ENCODE measurements around the gene APRT. TPM values are rescaled to one million over a fixed set of nuclear protein-coding genes. Genes with fewer than 3 reads are reported as not detected.

APRT gene
- total and polyA plus RNA-seq, 9 of the 15 experiments (the other 6 are each of a cell fraction or from before 2014, with no cell fraction given), result 41.7 to 409 (median 146) TPM

DNA sequence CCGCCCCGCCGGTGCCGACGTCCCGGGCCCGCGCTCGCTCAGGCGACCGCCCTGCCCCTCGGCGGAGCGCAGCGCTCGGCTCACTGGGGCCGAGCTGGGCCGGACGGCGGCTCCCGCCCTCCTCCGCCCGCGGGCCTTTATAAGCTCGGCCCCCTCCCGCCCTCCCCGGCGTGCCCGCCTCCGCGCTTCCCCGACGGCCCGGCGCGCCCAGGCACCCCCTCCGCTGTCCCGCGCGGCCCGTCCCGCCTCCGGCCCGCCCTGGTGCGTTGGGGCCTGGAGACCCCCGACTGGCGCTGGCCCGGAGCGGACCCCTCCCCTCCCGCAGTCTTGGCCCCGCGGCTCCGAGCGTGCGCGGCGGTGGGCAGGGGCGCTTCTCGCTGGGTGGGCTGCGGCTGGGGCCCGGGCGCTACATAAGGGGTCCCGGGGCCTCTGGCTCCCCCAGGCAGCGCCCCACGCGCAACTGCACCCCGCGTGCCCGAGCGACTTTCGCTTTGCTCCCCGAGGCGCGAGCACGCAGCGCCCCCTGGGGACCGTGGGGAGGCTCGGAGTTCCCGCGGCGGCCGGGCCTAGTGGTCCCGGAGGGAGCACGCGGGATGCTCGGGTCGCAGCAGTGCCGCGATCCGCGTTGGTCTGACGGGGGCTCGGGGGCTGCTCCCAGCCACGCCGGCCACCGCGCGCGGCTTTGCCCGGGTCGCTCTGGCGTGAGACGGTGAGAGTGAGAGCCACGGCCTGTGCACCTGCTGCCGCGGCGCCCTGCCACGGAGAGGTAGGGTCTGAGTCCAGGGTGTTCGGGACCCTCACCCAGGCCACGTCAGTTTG lies 26.4 kb downstream of the APRT start, which contains the start of gene PIEZO1 (continued):
- TF ChIP-seq GABPA (tag; conservative IDR thresholded peaks at IDR 0.05; ENCODE audit: low read depth) (no peak), POLR2AphosphoS5 (IDR thresholded peaks at IDR 0.05; ENCODE audit: control insufficient read depth, insufficient read depth, low read depth, low read length) (peak; percentile 81), ZNF124 (CRISPR knock-in tag; IDR thresholded peaks at IDR 0.05) (peak; percentile 95), TRIM24 (IDR thresholded peaks at IDR 0.05) (0 out of 4 replicates have a peak, but pooled peaks of 1 of the 2 experiments have one; percentile 13), GTF2E2 (tag; IDR thresholded peaks at IDR 0.05) (no peak), ZNF589 (CRISPR knock-in tag; IDR thresholded peaks at IDR 0.05; ENCODE audit: low read depth) (no peak), HDAC1 (IDR thresholded peaks at IDR 0.05) (peak; percentile 50 to 95; a peak in 2 of 4 replicates), ZNF324 (CRISPR knock-in tag; IDR thresholded peaks at IDR 0.05) (no peak), ZNF639 (CRISPR knock-in tag; conservative IDR thresholded peaks at IDR 0.05 in 1 of 2, IDR thresholded peaks at IDR 0.05 in 1 of 2) (peak in 1 of 2 experiments; percentile 60; a peak in 1 of 4 replicates), FOXP1 (CRISPR knock-in tag; IDR thresholded peaks at IDR 0.05) (peak; percentile 74), MAZ (CRISPR knock-in tag; conservative IDR thresholded peaks at IDR 0.05 in 1 of 2, IDR thresholded peaks at IDR 0.05 in 1 of 2) (peak; percentile 85 to 91), ARID2 (IDR thresholded peaks at IDR 0.05) (peak; percentile 89), MTA2 (IDR thresholded peaks at IDR 0.05; ENCODE audit: low read depth) (peak; percentile 41; the same call in 1 of the 2 replicates), HSF4 (CRISPR knock-in tag; IDR thresholded peaks at IDR 0.05; ENCODE audit: borderline replicate concordance) (no peak), ZNF224 (CRISPR knock-in tag; IDR thresholded peaks at IDR 0.05) (peak; percentile 94), BDP1 (IDR thresholded peaks at IDR 0.05; ENCODE audit: insufficient read depth, insufficient read length) (no peak), ZNF239 (CRISPR knock-in tag; IDR thresholded peaks at IDR 0.05) (no peak), REST (IDR thresholded peaks at IDR 0.05; ENCODE audit: borderline replicate concordance) (peak; percentile 93), REST (CRISPR knock-in tag; IDR thresholded peaks at IDR 0.05; ENCODE audit: low read depth) (peak; percentile 78)
